Upper lobe of left lung (tissue), 6 donors: Measurements from ENCODE around the gene MARCHF9. TPM values are rescaled to one million over a fixed set of nuclear protein-coding genes. Genes with fewer than 3 reads are reported as not detected.

Experiments used
- ATAC-seq, 2 donors: fragments of 200-7000 bp; cut with Tn5 transposase; one replicate each; pipeline ENCODE4 v1.9.1; 2022; ENCODE audit warnings: mild to moderate bottlenecking in 2 of 2, moderate library complexity in 2 of 2; ENCODE audit not compliant: low FRiP score in 2 of 2
- DNase-seq, 2 donors: peaks; one replicate each; pipeline ENCODE4 v3.0.0-alpha.2; 2019 to 2020
- H3K27ac ChIP-seq, 4 donors: fragments of 200-600 bp; sonication (generic); one replicate each; pipeline ENCODE4 v1.5.1; 2016 to 2019
- H3K27me3 ChIP-seq, 4 donors: fragments of 200-600 bp; sonication (generic); one replicate each; pipeline ENCODE4 v1.5.1; 2017 to 2019
- H3K36me3 ChIP-seq, 4 donors: fragments of 200-600 bp; sonication (generic); one replicate each; pipeline ENCODE4 v1.5.1; 2016 to 2019
- H3K4me1 ChIP-seq, 4 donors: fragments of 200-600 bp; sonication (generic); one replicate each; pipeline ENCODE4 v1.5.1; 2018 to 2019
- H3K4me3 ChIP-seq, 4 donors: fragments of 200-600 bp; sonication (generic); one replicate each; pipeline ENCODE4 v1.5.1; 2017 to 2019; ENCODE audit warnings: mild to moderate bottlenecking in 2 of 4, moderate library complexity in 1 of 4
- H3K9me3 ChIP-seq, 4 donors: fragments of 200-600 bp; sonication (generic); one replicate each; pipeline ENCODE4 v1.5.1; 2018 to 2019
- EP300 ChIP-seq, 4 donors: sonication (generic); formaldehyde crosslinking; IDR thresholded peaks; one replicate each; pipeline ENCODE4 v1.5.1; 2017; ENCODE audit warnings: antibody characterized with exemption in 4 of 4, control low read depth in 2 of 4
- POLR2A ChIP-seq, 4 donors: fragments of 450-650 bp; IDR thresholded peaks; one replicate each; pipeline ENCODE4 v1.5.1; 2016 to 2017; ENCODE audit warnings: antibody characterized with exemption in 4 of 4, mild to moderate bottlenecking in 2 of 4
- POLR2AphosphoS5 ChIP-seq, 2 donors: sonication (generic); formaldehyde crosslinking; IDR thresholded peaks; one replicate each; pipeline ENCODE4 v1.5.1; 2017; ENCODE audit warnings: antibody characterized with exemption in 2 of 2
- WGBS, 2 donors: methylation state at CpG; one replicate each; pipeline ENCODE4 v1.1.5; 2017 to 2018; 5-methylcytosine and 5-hydroxymethylcytosine counted together
- total RNA-seq, 6 donors: library from RNA; depleted of rRNA in 4 of 6; stranded (reverse); fragments of >200 nt in 4 of 6; gene quantifications; one replicate each; pipeline versions ENCODE4 v1.1.0 to v1.2.1, GENCODE V29; 2016 to 2021
- TF ChIP-seq, protein P1 (sequence below), 6 experiments: fragments of 450-650 bp in 4 of 6; fragments of 200-600 bp in 2 of 6; sonication (generic) in 2 of 6; IDR thresholded peaks; one replicate each; pipeline ENCODE4 v1.5.1; 2016 to 2019; ENCODE audit warnings: antibody characterized with exemption in 6 of 6
- donor health status: DM: no; HTN: no; CAD: no; lungs with moderate emphysema.
- donor health status: DM: no; HTN: yes; CAD: no; lungs with severe emphysema.

The MARCHF9 gene
- total RNA-seq, 6 donors from 2014 or later, result 15.4 to 36.7 (median 21.3) TPM

- Histone ChIP-seq H3K27ac (peak within 1 kb of the TSS; percentile 61 to 83 (median 78)), H3K4me1 (peaks cover 20 to 36% (median 28%) of the 10 kb centered on the region in 4 donors), H3K9me3 (no peaks in the 10 kb centered on the region), H3K4me3 (peak within 1 kb of the TSS; percentile 76 to 85 (median 79)), H3K27me3 (no peaks in the 10 kb centered on the region), H3K36me3 (peaks cover 6 to 39% (median 26%) of the 10 kb centered on the region in 4 donors)
- TF ChIP-seq EP300 (IDR thresholded peaks at IDR 0.05) (peak in 1 of 4 donors; percentile 63), POLR2AphosphoS5 (IDR thresholded peaks at IDR 0.05) (peak; percentile 91 to 98), POLR2A (IDR thresholded peaks at IDR 0.05) (peak; percentile 20 to 78 (median 44))
- TF ChIP-seq, protein P1, sequence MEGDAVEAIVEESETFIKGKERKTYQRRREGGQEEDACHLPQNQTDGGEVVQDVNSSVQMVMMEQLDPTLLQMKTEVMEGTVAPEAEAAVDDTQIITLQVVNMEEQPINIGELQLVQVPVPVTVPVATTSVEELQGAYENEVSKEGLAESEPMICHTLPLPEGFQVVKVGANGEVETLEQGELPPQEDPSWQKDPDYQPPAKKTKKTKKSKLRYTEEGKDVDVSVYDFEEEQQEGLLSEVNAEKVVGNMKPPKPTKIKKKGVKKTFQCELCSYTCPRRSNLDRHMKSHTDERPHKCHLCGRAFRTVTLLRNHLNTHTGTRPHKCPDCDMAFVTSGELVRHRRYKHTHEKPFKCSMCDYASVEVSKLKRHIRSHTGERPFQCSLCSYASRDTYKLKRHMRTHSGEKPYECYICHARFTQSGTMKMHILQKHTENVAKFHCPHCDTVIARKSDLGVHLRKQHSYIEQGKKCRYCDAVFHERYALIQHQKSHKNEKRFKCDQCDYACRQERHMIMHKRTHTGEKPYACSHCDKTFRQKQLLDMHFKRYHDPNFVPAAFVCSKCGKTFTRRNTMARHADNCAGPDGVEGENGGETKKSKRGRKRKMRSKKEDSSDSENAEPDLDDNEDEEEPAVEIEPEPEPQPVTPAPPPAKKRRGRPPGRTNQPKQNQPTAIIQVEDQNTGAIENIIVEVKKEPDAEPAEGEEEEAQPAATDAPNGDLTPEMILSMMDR (IDR thresholded peaks at IDR 0.05), result peak; percentile 87 to 98 (median 92)
- DNase-seq (peak; percentile 93 to 96), ATAC-seq (peak; percentile 96 to 99)
- WGBS, 2 donors, result 1% methylated on average over 25 to 45 of the region's 45 CpGs
Measured at GRCh38 chr12:57782608-57783465, 27.9 kb downstream of the MARCHF9 start, which contains the start of gene TSFM. TSFM (plus strand) TSS chr12:57782787; CDS start chr12:57782802, 15 bp downstream.

- H3K36me3 ChIP-seq, result peaks cover 6 to 45% (median 31%) of the 10 kb centered on the region in 4 donors
- no peak for ATAC-seq
- no peaks in the 10 kb centered on the region for H3K27me3 ChIP-seq
- H3K9me3 ChIP-seq, result no peaks in the 10 kb centered on the region
- peak overlapping the region; percentile 76 to 85 (median 79) for H3K4me3 ChIP-seq
- peak overlapping the region in 3 of 4 donors; percentile 75 to 83 (median 81) for H3K27ac ChIP-seq
- H3K4me1 ChIP-seq, result peaks cover 20 to 36% (median 28%) of the 10 kb centered on the region in 4 donors
- DNase-seq, result no peak
- TF ChIP-seq, protein P1 (IDR thresholded peaks at IDR 0.05), result no peak
- TF ChIP-seq POLR2A (IDR thresholded peaks at IDR 0.05) (no peak), EP300 (IDR thresholded peaks at IDR 0.05) (no peak), POLR2AphosphoS5 (IDR thresholded peaks at IDR 0.05) (no peak)
- 87 to 91% methylated on average over 12 of the region's 12 CpGs for WGBS, 2 donors
Measured at GRCh38 chr12:57783466-57783801, 28.5 kb downstream of the MARCHF9 start.

DNA sequence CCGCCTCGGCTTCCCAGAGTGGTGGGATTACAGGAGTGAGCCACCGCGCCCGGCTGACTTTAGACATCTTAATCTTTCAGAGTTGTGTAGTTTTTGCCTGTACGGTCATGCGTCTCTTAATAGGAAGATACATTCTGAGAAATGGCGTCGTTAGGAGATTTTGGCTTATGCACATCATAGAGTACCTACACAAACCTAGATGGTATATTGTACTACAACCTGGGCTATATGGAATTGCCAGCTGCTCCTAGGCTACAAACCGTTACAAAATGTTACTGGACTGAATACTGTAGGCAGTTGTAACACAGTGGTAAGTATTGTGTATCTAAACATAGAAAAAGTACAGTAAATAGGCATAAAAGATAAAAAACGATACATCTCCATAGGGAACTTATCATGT lies 29.0 kb downstream of the MARCHF9 start:
- Histone ChIP-seq H3K4me1 (peaks cover 20 to 36% (median 28%) of the 10 kb centered on the region in 4 donors), H3K27ac (no peak overlapping the region), H3K36me3 (peaks cover 6 to 50% (median 33%) of the 10 kb centered on the region in 4 donors), H3K4me3 (peak overlapping the region in 2 of 4 donors; percentile 76 to 80), H3K27me3 (no peaks in the 10 kb centered on the region), H3K9me3 (no peaks in the 10 kb centered on the region)
- ATAC-seq (no peak), DNase-seq (no peak)
- WGBS, 2 donors, result 93 to 97% methylated on average over 11 of the region's 11 CpGs
- TF ChIP-seq, protein P1 (IDR thresholded peaks at IDR 0.05), result no peak
- no peak for TF ChIP-seq POLR2AphosphoS5 (IDR thresholded peaks at IDR 0.05)

- TF ChIP-seq POLR2AphosphoS5 (IDR thresholded peaks at IDR 0.05), result peak in 1 of 2 donors; percentile 29
- TF ChIP-seq, protein P1 (IDR thresholded peaks at IDR 0.05), result no peak
- WGBS, 2 donors, result 32 to 35% methylated on average over 1 of the region's 1 CpG
- no peaks in the 10 kb centered on the region for H3K27me3 ChIP-seq
- H3K4me3 ChIP-seq, result no peak overlapping the region
- ATAC-seq (peak in 1 of 2 donors; percentile 63), DNase-seq (no peak)
- H3K9me3 ChIP-seq, result no peaks in the 10 kb centered on the region
- peaks cover 6 to 88% (median 47%) of the 10 kb centered on the region in 4 donors for H3K36me3 ChIP-seq
- peaks cover 0 to 18% (median 7%) of the 10 kb centered on the region in 4 donors for H3K4me1 ChIP-seq
- H3K27ac ChIP-seq, result peak overlapping the region in 3 of 4 donors; percentile 11 to 24 (median 22)
Measured at GRCh38 chr12:57793920-57794319, 39.0 kb downstream of the MARCHF9 start.
